HepG2 (cell line): ENCODE results near the gene MGST2. TPM values are rescaled to one million over a fixed set of nuclear protein-coding genes. Genes with fewer than 3 reads are reported as not detected.

Experiments
- CBFB ChIP-seq: sonication (generic); formaldehyde crosslinking; IDR thresholded peaks from 2 replicates; pipeline ENCODE4 v1.4.0; 2020; ENCODE audit warnings: missing genetic modification reagents
- CBX1 ChIP-seq: IDR thresholded peaks from one replicate; pipeline ENCODE4 v1.6.1; 2016; ENCODE audit warnings: antibody characterized with exemption, low read depth
- CCDC6 ChIP-seq: sonication (generic); formaldehyde crosslinking; IDR thresholded peaks from 2 replicates; pipeline ENCODE4 v1.8.1; 2022; ENCODE audit warnings: mild to moderate bottlenecking, missing genetic modification reagents, moderate library complexity
- FIP1L1 ChIP-seq: fragments of 200-400 bp; formaldehyde crosslinking; IDR thresholded peaks from 2 replicates; pipeline ENCODE4 v1.6.1; 2018; ENCODE audit warnings: low read depth, mild to moderate bottlenecking, low read length, moderate library complexity, borderline replicate concordance; ENCODE audit not compliant: insufficient read depth
- FUBP1 ChIP-seq: sonication (generic); formaldehyde crosslinking; IDR thresholded peaks from 2 replicates; pipeline ENCODE4 v1.5.1; 2020; ENCODE audit warnings: missing genetic modification reagents, mild to moderate bottlenecking, borderline replicate concordance
- HDAC2 ChIP-seq: sonication (generic); formaldehyde crosslinking; IDR thresholded peaks from 2 replicates; pipeline ENCODE4 v1.4.0; 2020; ENCODE audit warnings: missing genetic modification reagents
- HMGA1 ChIP-seq: sonication (generic); formaldehyde crosslinking; conservative IDR thresholded peaks from 2 replicates; pipeline ENCODE4 v1.4.0; 2020; ENCODE audit warnings: missing genetic modification reagents
- JARID2 ChIP-seq: sonication (generic); formaldehyde crosslinking; IDR thresholded peaks from 2 replicates; pipeline ENCODE4 v1.8.1; 2023; ENCODE audit warnings: missing genetic modification reagents, inconsistent platforms; ENCODE audit not compliant: insufficient replicate concordance
- KLF15 ChIP-seq: sonication (generic); formaldehyde crosslinking; IDR thresholded peaks from 2 replicates; pipeline ENCODE4 v1.8.1; 2023; ENCODE audit warnings: borderline replicate concordance, mild to moderate bottlenecking, inconsistent platforms, missing genetic modification reagents, mixed read lengths
- RORA ChIP-seq: sonication (generic); formaldehyde crosslinking; IDR thresholded peaks from 2 replicates; pipeline ENCODE4 v1.5.0; 2020; ENCODE audit warnings: mild to moderate bottlenecking, missing genetic modification reagents, moderate library complexity
- SIX4 ChIP-seq: sonication (generic); formaldehyde crosslinking; IDR thresholded peaks from 2 replicates; pipeline ENCODE4 v1.4.0; 2020; ENCODE audit warnings: missing genetic modification reagents
- SMAD1 ChIP-seq: sonication (generic); formaldehyde crosslinking; IDR thresholded peaks from 2 replicates; pipeline ENCODE4 v1.4.0; 2020; ENCODE audit warnings: missing genetic modification reagents, low read depth, mild to moderate bottlenecking, borderline replicate concordance
- SMYD3 ChIP-seq: sonication (generic); formaldehyde crosslinking; IDR thresholded peaks from 2 replicates; pipeline ENCODE4 v1.8.1; 2023; ENCODE audit warnings: mild to moderate bottlenecking, missing genetic modification reagents
- SOX6 ChIP-seq, 2 experiments: fragments of 450-650 bp in 1 of 2; sonication (generic) in 1 of 2; formaldehyde crosslinking in 1 of 2; IDR thresholded peaks; 2 replicates each; pipeline versions ENCODE4 v1.4.0 to v1.6.1; 2017 to 2020; ENCODE audit warnings: antibody characterized with exemption in 1 of 2, mild to moderate bottlenecking in 1 of 2, missing genetic modification reagents in 1 of 2
- TARDBP ChIP-seq: sonication (generic); formaldehyde crosslinking; IDR thresholded peaks from 2 replicates; pipeline ENCODE4 v1.8.0; 2022; ENCODE audit warnings: mild to moderate bottlenecking, missing genetic modification reagents
- ZBTB14 ChIP-seq: sonication (generic); formaldehyde crosslinking; IDR thresholded peaks from 2 replicates; pipeline ENCODE4 v1.4.0; 2020; ENCODE audit warnings: missing genetic modification reagents
- ZBTB2 ChIP-seq: sonication (generic); formaldehyde crosslinking; IDR thresholded peaks from 2 replicates; pipeline ENCODE4 v1.8.0; 2022; ENCODE audit warnings: low read depth, missing genetic modification reagents
- ZBTB46 ChIP-seq: sonication (generic); formaldehyde crosslinking; IDR thresholded peaks from 2 replicates; pipeline ENCODE4 v1.4.0; 2020; ENCODE audit warnings: mild to moderate bottlenecking, missing genetic modification reagents, borderline replicate concordance
- ZBTB7A ChIP-seq: sonication (generic); formaldehyde crosslinking; IDR thresholded peaks from 2 replicates; pipeline ENCODE4 v1.8.0; 2022; ENCODE audit warnings: mild to moderate bottlenecking, missing genetic modification reagents
- ZIK1 ChIP-seq: sonication (generic); formaldehyde crosslinking; IDR thresholded peaks from 2 replicates; pipeline ENCODE4 v1.5.0; 2020; ENCODE audit warnings: mild to moderate bottlenecking, low read depth, missing genetic modification reagents, borderline replicate concordance
- ZNF335 ChIP-seq: sonication (generic); formaldehyde crosslinking; IDR thresholded peaks from 2 replicates; pipeline ENCODE4 v1.4.0; 2020; ENCODE audit warnings: missing genetic modification reagents
- ZNF775 ChIP-seq: sonication (generic); formaldehyde crosslinking; IDR thresholded peaks from 2 replicates; pipeline ENCODE4 v1.4.0; 2020; ENCODE audit warnings: missing genetic modification reagents, mild to moderate bottlenecking, moderate library complexity, borderline replicate concordance
- ZNF790 ChIP-seq: sonication (generic); formaldehyde crosslinking; IDR thresholded peaks from 2 replicates; pipeline ENCODE4 v1.8.0; 2022; ENCODE audit warnings: missing genetic modification reagents, mild to moderate bottlenecking, borderline replicate concordance
- ZNF879 ChIP-seq: sonication (generic); formaldehyde crosslinking; IDR thresholded peaks from 2 replicates; pipeline ENCODE4 v1.8.1; 2023; ENCODE audit warnings: missing genetic modification reagents
- polyA plus RNA-seq, 8 experiments: library from polyadenylated mRNA; depleted of rRNA in 3 of 8; stranded (reverse) in 7 of 8; unstranded in 1 of 8; fragments of >200 nt; fragmentation: Illumina TruSeq in 4 of 8; extraction: Trizol in 4 of 8; gene quantifications; 2 replicates each; pipeline versions ENCODE4 v1.2.1 to v1.2.3, GENCODE V29; 2011 to 2016; ENCODE audit warnings: low read depth in 4 of 8, missing spikeins in 1 of 8, mixed read lengths in 1 of 8; ENCODE audit not compliant: insufficient read depth in 1 of 8
- total RNA-seq, 5 experiments: library from RNA; depleted of rRNA; stranded (reverse); fragments of >200 nt; fragmentation: Illumina TruSeq; extraction: Trizol; gene quantifications; 2 replicates each; pipeline ENCODE4 v1.2.3, GENCODE V29; 2016; ENCODE audit warnings: low read depth in 1 of 5

Gene MGST2
- total and polyA plus RNA-seq, 2 of the 13 experiments (the other 11 are each of a cell fraction or from before 2014, with no cell fraction given), result 205 to 416 TPM

GRCh38 chr4:139676913-139677585 lies 11.4 kb downstream of the MGST2 start (continued):
- TF ChIP-seq FUBP1 (CRISPR knock-in tag), result no peak
- TF ChIP-seq ZBTB2 (CRISPR knock-in tag), result no peak
- no peak for TF ChIP-seq SMAD1
- no peak for TF ChIP-seq KLF15 (CRISPR knock-in tag)
- TF ChIP-seq SMYD3, result no peak
- TF ChIP-seq JARID2 (CRISPR knock-in tag), result no peak
- TF ChIP-seq RORA (CRISPR knock-in tag), result no peak
- TF ChIP-seq CCDC6 (CRISPR knock-in tag), result no peak
- TF ChIP-seq SOX6 (IDR thresholded peaks at IDR 0.05), result no peak
- peak; percentile 20; the same call in 1 of the 2 replicates for TF ChIP-seq SOX6 (CRISPR knock-in tag; IDR thresholded peaks at IDR 0.05)
- TF ChIP-seq ZIK1 (CRISPR knock-in tag), result no peak
- no peak for TF ChIP-seq ZNF879 (CRISPR knock-in tag)
- 0 out of 2 replicates have a peak, but pooled peaks have one; percentile 61 for TF ChIP-seq TARDBP
- no peak for TF ChIP-seq ZBTB14 (CRISPR knock-in tag)
- no peak for TF ChIP-seq ZBTB46 (CRISPR knock-in tag)
- no peak for TF ChIP-seq CBFB (CRISPR knock-in tag)
- TF ChIP-seq ZNF775 (CRISPR knock-in tag), result no peak
- no peak for TF ChIP-seq ZBTB7A (CRISPR knock-in tag)
- no peak for TF ChIP-seq SIX4
- TF ChIP-seq ZNF335 (CRISPR knock-in tag), result no peak
- TF ChIP-seq ZNF790 (CRISPR knock-in tag), result no peak
- TF ChIP-seq CBX1, result no peak
- no peak for TF ChIP-seq HMGA1 (CRISPR knock-in tag)
- TF ChIP-seq FIP1L1, result no peak
- 0 out of 2 replicates have a peak, but pooled peaks have one; percentile 38 for TF ChIP-seq HDAC2
